KMS-11 (cell line): ENCODE data around the gene ELMO1.
A peak's percentile ranks its signal among the peaks of the same experiment; 100 is the strongest.

ENCODE experiments used
- H2AFZ ChIP-seq: fragments of 200-600 bp; sonication (generic); 2 replicates; pipeline ENCODE4 v1.6.1; 2016; ENCODE audit warnings: antibody characterized with exemption, mixed run types, low read depth
- H3K27ac ChIP-seq: fragments of 200-600 bp; sonication (generic); 2 replicates; pipeline ENCODE4 v1.6.1; 2016; ENCODE audit warnings: mild to moderate bottlenecking, mixed run types
- H3K27me3 ChIP-seq: fragments of 200-600 bp; sonication (generic); 2 replicates; pipeline ENCODE4 v1.6.1; 2017; ENCODE audit warnings: mild to moderate bottlenecking, low read depth, mixed run types, moderate library complexity; ENCODE audit not compliant: insufficient read depth
- H3K36me3 ChIP-seq: fragments of 200-600 bp; sonication (generic); 2 replicates; pipeline ENCODE4 v1.6.1; 2017; ENCODE audit warnings: mild to moderate bottlenecking, mixed run types; ENCODE audit not compliant: insufficient read depth
- H3K4me1 ChIP-seq: fragments of 200-600 bp; sonication (generic); 2 replicates; pipeline ENCODE4 v1.6.1; 2016; ENCODE audit warnings: mild to moderate bottlenecking, low read depth, mixed run types; ENCODE audit not compliant: poor library complexity, severe bottlenecking
- H3K4me2 ChIP-seq: fragments of 200-600 bp; sonication (generic); 2 replicates; pipeline ENCODE4 v1.7.0; 2016; ENCODE audit warnings: mild to moderate bottlenecking, mixed run types
- H3K4me3 ChIP-seq: fragments of 200-600 bp; sonication (generic); IDR thresholded peaks from 2 replicates; pipeline ENCODE4 v1.6.1; 2017; ENCODE audit warnings: low read depth, low read length, mixed read lengths; ENCODE audit not compliant: insufficient read depth
- H3K79me2 ChIP-seq: fragments of 200-600 bp; sonication (generic); 2 replicates; pipeline ENCODE4 v1.6.1; 2016; ENCODE audit warnings: low read depth, mixed run types; ENCODE audit not compliant: insufficient read depth
- H3K9ac ChIP-seq: fragments of 200-600 bp; sonication (generic); 2 replicates; pipeline ENCODE4 v1.6.1; 2016; ENCODE audit warnings: mild to moderate bottlenecking, mixed run types
- H4K20me1 ChIP-seq: fragments of 200-600 bp; sonication (generic); 2 replicates; pipeline ENCODE4 v1.6.1; 2016; ENCODE audit warnings: mild to moderate bottlenecking, mixed run types; ENCODE audit not compliant: insufficient read depth
- TF ChIP-seq, protein P1 (sequence below): fragments of 200-600 bp; sonication (generic); conservative IDR thresholded peaks from 2 replicates; pipeline ENCODE4 v1.6.1; 2017; ENCODE audit warnings: low read depth, mild to moderate bottlenecking, antibody characterized with exemption, low read length, moderate library complexity, mixed read lengths

The ELMO1 gene

DNA sequence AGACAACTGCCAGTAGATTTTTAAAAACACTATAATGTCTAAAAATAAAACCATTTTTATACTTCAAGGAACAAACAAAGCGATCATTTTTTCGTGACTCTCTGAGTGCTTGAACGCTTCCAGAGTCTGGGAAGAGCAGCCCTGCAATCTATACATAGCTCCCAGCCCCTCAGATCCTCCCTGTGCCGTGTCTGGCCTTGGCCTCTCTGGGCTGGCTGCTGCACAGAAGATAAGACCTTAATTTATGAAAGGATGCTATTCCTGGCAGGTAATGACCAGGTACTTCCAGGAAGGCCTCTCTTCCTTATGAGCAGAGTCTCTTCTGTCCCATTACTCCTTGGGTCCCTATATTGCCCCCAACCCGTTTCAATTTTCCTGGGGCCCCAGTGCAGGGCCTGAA, 523.5 kb downstream of the ELMO1 start:
- Histone ChIP-seq H2AFZ (no peak overlapping the region), H4K20me1 (no peaks in the 10 kb centered on the region), H3K27ac (peak overlapping the region; percentile 54; the same call in 1 of the 2 replicates), H3K4me1 (peaks cover 46% of the 10 kb centered on the region), H3K9ac (no peak overlapping the region), H3K36me3 (no peaks in the 10 kb centered on the region), H3K27me3 (no peaks in the 10 kb centered on the region), H3K4me2 (peak overlapping the region; percentile 69), H3K4me3 (no peak overlapping the region), H3K79me2 (peaks cover 26% of the 10 kb centered on the region; the same call in 1 of the 2 replicates)
- TF ChIP-seq, protein P1, sequence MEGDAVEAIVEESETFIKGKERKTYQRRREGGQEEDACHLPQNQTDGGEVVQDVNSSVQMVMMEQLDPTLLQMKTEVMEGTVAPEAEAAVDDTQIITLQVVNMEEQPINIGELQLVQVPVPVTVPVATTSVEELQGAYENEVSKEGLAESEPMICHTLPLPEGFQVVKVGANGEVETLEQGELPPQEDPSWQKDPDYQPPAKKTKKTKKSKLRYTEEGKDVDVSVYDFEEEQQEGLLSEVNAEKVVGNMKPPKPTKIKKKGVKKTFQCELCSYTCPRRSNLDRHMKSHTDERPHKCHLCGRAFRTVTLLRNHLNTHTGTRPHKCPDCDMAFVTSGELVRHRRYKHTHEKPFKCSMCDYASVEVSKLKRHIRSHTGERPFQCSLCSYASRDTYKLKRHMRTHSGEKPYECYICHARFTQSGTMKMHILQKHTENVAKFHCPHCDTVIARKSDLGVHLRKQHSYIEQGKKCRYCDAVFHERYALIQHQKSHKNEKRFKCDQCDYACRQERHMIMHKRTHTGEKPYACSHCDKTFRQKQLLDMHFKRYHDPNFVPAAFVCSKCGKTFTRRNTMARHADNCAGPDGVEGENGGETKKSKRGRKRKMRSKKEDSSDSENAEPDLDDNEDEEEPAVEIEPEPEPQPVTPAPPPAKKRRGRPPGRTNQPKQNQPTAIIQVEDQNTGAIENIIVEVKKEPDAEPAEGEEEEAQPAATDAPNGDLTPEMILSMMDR = no peak

DNA sequence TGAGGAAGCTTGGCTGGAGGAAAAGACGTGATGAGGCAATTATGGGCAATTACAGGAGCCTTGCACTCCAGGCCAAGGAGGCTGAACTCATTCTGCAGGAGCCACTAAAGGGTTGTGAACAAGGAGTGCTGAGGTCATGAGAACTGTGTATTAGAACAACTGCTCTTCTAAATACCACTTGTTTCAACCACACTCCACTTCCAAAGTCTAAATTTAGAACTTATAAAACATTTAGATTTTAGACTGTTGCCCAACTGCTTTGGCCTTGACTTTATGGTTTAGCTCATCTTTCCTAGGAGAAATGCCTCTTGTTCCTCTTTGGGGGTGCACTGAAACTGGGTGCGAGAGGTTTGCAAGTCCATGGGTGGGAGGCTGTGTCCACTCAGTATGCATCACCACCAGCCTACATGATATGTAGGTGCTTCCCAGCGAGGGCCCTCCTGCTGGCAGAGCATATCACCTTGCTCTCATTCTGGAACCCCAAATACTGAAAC, 524.7 kb downstream of the ELMO1 start:
- Histone ChIP-seq H3K36me3 (no peaks in the 10 kb centered on the region), H3K79me2 (peaks cover 18% of the 10 kb centered on the region; the same call in 1 of the 2 replicates), H3K27me3 (no peaks in the 10 kb centered on the region), H3K27ac (peak overlapping the region; percentile 54), H3K4me1 (peaks cover 46% of the 10 kb centered on the region), H2AFZ (no peak overlapping the region), H3K9ac (peak overlapping the region; percentile 10; the same call in 1 of the 2 replicates), H3K4me3 (no peak overlapping the region), H4K20me1 (no peaks in the 10 kb centered on the region), H3K4me2 (peak overlapping the region; percentile 69)
- TF ChIP-seq, protein P1 = no peak

DNA sequence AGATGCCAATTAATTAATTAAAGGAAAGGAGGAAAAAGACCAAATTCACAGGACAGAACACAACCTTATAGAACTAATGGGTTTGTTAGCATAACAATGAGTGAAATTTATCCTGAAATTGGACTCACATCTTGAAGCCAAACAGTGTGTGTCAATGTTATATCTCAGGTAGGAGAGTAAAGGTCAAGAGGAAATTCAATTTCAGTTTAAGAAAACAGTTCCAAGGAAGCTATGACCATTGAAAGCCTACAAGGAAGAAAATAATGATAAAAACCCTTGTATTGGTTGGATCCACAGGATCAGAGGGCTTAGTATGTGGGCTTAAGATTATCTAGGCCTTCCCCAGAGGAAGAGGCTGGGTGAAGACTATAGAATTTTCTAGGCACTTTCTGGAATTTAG, 525.5 kb downstream of the ELMO1 start:
- H3K4me3 ChIP-seq = no peak overlapping the region
- peaks cover 18% of the 10 kb centered on the region; the same call in 1 of the 2 replicates for H3K79me2 ChIP-seq
- peaks cover 46% of the 10 kb centered on the region for H3K4me1 ChIP-seq
- no peak overlapping the region for H3K9ac ChIP-seq
- no peaks in the 10 kb centered on the region for H3K36me3 ChIP-seq
- H2AFZ ChIP-seq = no peak overlapping the region
- no peaks in the 10 kb centered on the region for H4K20me1 ChIP-seq
- no peaks in the 10 kb centered on the region for H3K27me3 ChIP-seq
- H3K4me2 ChIP-seq = peak overlapping the region; percentile 69
- TF ChIP-seq, protein P1 = no peak
- peak overlapping the region; percentile 54; the same call in 1 of the 2 replicates for H3K27ac ChIP-seq

DNA sequence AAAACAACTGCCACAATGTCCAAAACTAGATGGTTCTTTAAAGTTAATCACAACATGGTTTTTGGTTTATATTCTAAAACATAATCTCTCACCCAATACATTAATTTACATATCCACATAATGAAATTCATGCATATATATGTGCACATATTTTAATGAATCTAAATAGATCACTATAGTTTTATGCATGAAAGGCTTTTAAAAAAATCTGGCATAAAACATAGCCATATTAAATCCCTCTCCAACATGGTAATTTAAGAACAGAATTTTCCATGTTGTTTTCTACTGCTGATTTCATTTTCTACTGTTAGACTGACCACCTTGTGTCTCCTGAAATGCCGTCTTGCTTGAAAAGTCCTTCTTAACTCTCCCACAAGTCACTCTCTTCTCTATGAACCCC, 528.2 kb downstream of the ELMO1 start:
- Histone ChIP-seq H3K4me2 (no peak overlapping the region), H3K4me1 (peaks cover 29% of the 10 kb centered on the region), H4K20me1 (no peaks in the 10 kb centered on the region), H3K4me3 (no peak overlapping the region), H3K27ac (no peak overlapping the region), H3K36me3 (no peaks in the 10 kb centered on the region), H3K27me3 (no peaks in the 10 kb centered on the region), H3K9ac (no peak overlapping the region), H3K79me2 (peaks cover 11% of the 10 kb centered on the region; the same call in 1 of the 2 replicates), H2AFZ (no peak overlapping the region)
- TF ChIP-seq, protein P1 = no peak
